T-cell (primary cell): Measurements from ENCODE around the gene SNAP23. TPM values are rescaled to one million over a fixed set of nuclear protein-coding genes. Genes with fewer than 3 reads are reported as not detected.

Experiments
- ATAC-seq, 4 experiments: fragments of 200-7000 bp in 3 of 4; fragments of 150-1000 bp in 1 of 4; cut with Tn5 transposase; replicated peaks in 1 of 4; 1 replicate in 3 of 4; 2 replicates in 1 of 4; pipeline ENCODE4 v1.10.0; 2021; ENCODE audit warnings: moderate library complexity in 3 of 4, mild to moderate bottlenecking in 2 of 4, moderate number of reproducible peaks in 1 of 4
- CTCF ChIA-PET, 2 donors: fragments of 300-600 bp; sonication (Branson Sonifier 250); formaldehyde crosslinking; loops; one replicate each; lab custom pipeline; 2022; ENCODE audit warnings: antibody characterized with exemption in 2 of 2; lab: Charles Lee
- POLR2A ChIA-PET, 2 donors: fragments of 300-600 bp; sonication (Branson Sonifier 250); formaldehyde crosslinking; loops; one replicate each; lab custom pipeline; 2022; ENCODE audit warnings: antibody characterized with exemption in 2 of 2; lab: Charles Lee
- DNase-seq, 35 experiments: peaks; one replicate each; pipeline versions ENCODE4 v3.0.0 to v3.0.0-alpha.2; 2013 to 2023
- H3K27ac ChIP-seq: one replicate; pipeline ENCODE4 v1.5.1; 2013; ENCODE audit warnings: low read length
- H3K27me3 ChIP-seq, 2 experiments: replicated peaks in 1 of 2; 1 replicate in 1 of 2; 2 replicates in 1 of 2; pipeline versions ENCODE4 v1.6.1 to v1.7.0; 2013; ENCODE audit warnings: low read length in 1 of 2, mixed read lengths in 1 of 2; ENCODE audit not compliant: control insufficient read depth in 2 of 2, insufficient read depth in 2 of 2; ENCODE audit errors: extremely low read depth in 1 of 2
- H3K36me3 ChIP-seq, 2 donors: 1 replicate in 1 of 2; 2 replicates in 1 of 2; pipeline versions ENCODE4 v1.6.1 to v1.7.0; 2013; ENCODE audit warnings: low read length in 1 of 2; ENCODE audit not compliant: control insufficient read depth in 2 of 2, insufficient read depth in 1 of 2; ENCODE audit errors: extremely low read depth in 1 of 2
- H3K4me1 ChIP-seq, 2 experiments: 1 replicate in 1 of 2; 2 replicates in 1 of 2; pipeline versions ENCODE4 v1.6.1 to v1.7.0; 2013; ENCODE audit warnings: low read length in 2 of 2, mixed read lengths in 1 of 2; ENCODE audit not compliant: insufficient read depth in 2 of 2, control insufficient read depth in 1 of 2; ENCODE audit errors: extremely low read depth in 1 of 2
- H3K4me3 ChIP-seq, 2 donors: 1 replicate in 1 of 2; 2 replicates in 1 of 2; pipeline versions ENCODE4 v1.5.1 to v1.7.0; 2013; ENCODE audit warnings: mild to moderate bottlenecking in 2 of 2, low read length in 1 of 2, moderate library complexity in 1 of 2; ENCODE audit not compliant: control insufficient read depth in 1 of 2; ENCODE audit errors: extremely low read depth in 1 of 2
- H3K9me3 ChIP-seq: 2 replicates; pipeline ENCODE4 v1.7.0; 2013
- H3K27ac Mint-ChIP-seq, 2 donors: one replicate each; pipeline ENCODE4 v1.8.0; 2020 to 2021; ENCODE audit warnings: mild to moderate bottlenecking in 2 of 2, mixed read lengths in 2 of 2
- H3K27me3 Mint-ChIP-seq, 2 donors: one replicate each; pipeline ENCODE4 v1.8.0; 2021 to 2022; ENCODE audit warnings: mixed read lengths in 2 of 2
- H3K36me3 Mint-ChIP-seq: one replicate; pipeline ENCODE4 v1.8.0; 2021; ENCODE audit warnings: mixed read lengths
- H3K4me1 Mint-ChIP-seq, 3 donors: one replicate each; pipeline ENCODE4 v1.8.0; 2020 to 2022; ENCODE audit warnings: mixed read lengths in 3 of 3, mild to moderate bottlenecking in 1 of 3
- H3K4me3 Mint-ChIP-seq, 3 donors: one replicate each; pipeline ENCODE4 v1.8.0; 2020 to 2022; ENCODE audit warnings: mild to moderate bottlenecking in 3 of 3, mixed read lengths in 3 of 3, moderate library complexity in 3 of 3
- H3K9me3 Mint-ChIP-seq, 3 donors: one replicate each; pipeline ENCODE4 v1.8.0; 2020 to 2022; ENCODE audit warnings: mixed read lengths in 3 of 3
- WGBS: methylation state at CpG from one replicate; pipeline ENCODE4 v1.1.5; 2013; ENCODE audit warnings: missing lambda C conversion rate; ENCODE audit not compliant: insufficient coverage; 5-methylcytosine and 5-hydroxymethylcytosine counted together
- total RNA-seq, 35 experiments: library from RNA in 6 of 35; stranded (reverse) in 6 of 35; fragments of 120-200 nt in 1 of 35; gene quantifications; one replicate each; pipeline versions ENCODE4 v1.2.1 to v1.2.4 and lab custom pipeline; 2013 to 2026

Gene SNAP23
- total RNA-seq, 5 donors from 2014 or later (not counting 1 experiment from before 2014, with no cell fraction given) = 51.8 to 60.7 (median 59.3) TPM

- H3K36me3 ChIP-seq = peaks cover 0 to 6% of the 10 kb centered on the region in 2 donors
- H3K9me3 Mint-ChIP-seq = no peaks in the 10 kb centered on the region
- peaks cover 20% of the 10 kb centered on the region for H3K36me3 Mint-ChIP-seq
- no peaks in the 10 kb centered on the region for H3K27me3 Mint-ChIP-seq
- no peak overlapping the region for H3K4me3 ChIP-seq
- H3K9me3 ChIP-seq = no peaks in the 10 kb centered on the region
- H3K27ac Mint-ChIP-seq = no peak overlapping the region
- peaks cover 6 to 22% (median 18%) of the 10 kb centered on the region in 3 donors for H3K4me1 Mint-ChIP-seq
- no peaks in the 10 kb centered on the region for H3K27me3 ChIP-seq
- ChIA-PET POLR2A (interaction anchor here in 1 of 2 donors (0.7 kb wide), 1 partner anchor 89 kb away, joined by 8 read pairs; no protein-coding TSS in a partner anchor), CTCF (no interaction called here)
- no peak overlapping the region for H3K4me3 Mint-ChIP-seq
- no peak overlapping the region for H3K27ac ChIP-seq
- ATAC-seq (no peak), DNase-seq (no peak)
- H3K4me1 ChIP-seq = no peaks in the 10 kb centered on the region
These were observed 38.9 kb upstream of the SNAP23 start for GRCh38 chr15:42456531-42456930.

GRCh38 chr15:42456971-42457370 lies 38.5 kb upstream of the SNAP23 start:
- ChIA-PET CTCF (no interaction called here), POLR2A (interaction anchor here in 1 of 2 donors (0.7 kb wide), 1 partner anchor 89 kb away, joined by 8 read pairs; no protein-coding TSS in a partner anchor)
- peaks cover 0 to 3% of the 10 kb centered on the region in 2 donors for H3K36me3 ChIP-seq
- no peaks in the 10 kb centered on the region for H3K9me3 Mint-ChIP-seq
- H3K27me3 ChIP-seq = no peaks in the 10 kb centered on the region
- H3K27ac Mint-ChIP-seq = no peak overlapping the region
- DNase-seq = no peak
- no CpG with 5 or more reads among the region's 3 CpGs for WGBS
- no peak overlapping the region for H3K4me3 ChIP-seq
- peaks cover 17% of the 10 kb centered on the region for H3K36me3 Mint-ChIP-seq
- H3K4me1 Mint-ChIP-seq = peaks cover 11 to 25% (median 18%) of the 10 kb centered on the region in 3 donors
- ATAC-seq = no peak
- no peaks in the 10 kb centered on the region for H3K9me3 ChIP-seq
- no peak overlapping the region for H3K27ac ChIP-seq
- no peaks in the 10 kb centered on the region for H3K4me1 ChIP-seq
- H3K27me3 Mint-ChIP-seq = no peaks in the 10 kb centered on the region
- no peak overlapping the region for H3K4me3 Mint-ChIP-seq

GRCh38 chr15:42457445-42458442 lies 37.7 kb upstream of the SNAP23 start:
- Mint-ChIP-seq H3K9me3 (no peaks in the 10 kb centered on the region), H3K27ac (no peak overlapping the region), H3K4me1 (peaks cover 12 to 25% (median 18%) of the 10 kb centered on the region in 3 donors), H3K4me3 (no peak overlapping the region), H3K27me3 (no peaks in the 10 kb centered on the region), H3K36me3 (peaks cover 17% of the 10 kb centered on the region)
- H3K9me3 ChIP-seq = no peaks in the 10 kb centered on the region
- H3K36me3 ChIP-seq = peaks cover 0 to 3% of the 10 kb centered on the region in 2 donors
- H3K27ac ChIP-seq = no peak overlapping the region
- DNase-seq (no peak), ATAC-seq (no peak)
- ChIA-PET CTCF (no interaction called here), POLR2A (no interaction called here)
- no peaks in the 10 kb centered on the region for H3K27me3 ChIP-seq
- WGBS = 96% methylated on average over 7 of the region's 8 CpGs
- H3K4me3 ChIP-seq = no peak overlapping the region
- no peaks in the 10 kb centered on the region for H3K4me1 ChIP-seq

GRCh38 chr15:42461261-42461660 lies 34.2 kb upstream of the SNAP23 start:
- ATAC-seq = no peak
- Mint-ChIP-seq H3K36me3 (peaks cover 20% of the 10 kb centered on the region), H3K4me1 (peaks cover 12 to 26% (median 18%) of the 10 kb centered on the region in 3 donors), H3K27me3 (no peaks in the 10 kb centered on the region), H3K27ac (no peak overlapping the region), H3K4me3 (no peak overlapping the region), H3K9me3 (no peaks in the 10 kb centered on the region)
- no peak for DNase-seq
- H3K4me3 ChIP-seq = no peak overlapping the region
- CTCF ChIA-PET = no interaction called here
- POLR2A ChIA-PET = no interaction called here
- no peaks in the 10 kb centered on the region for H3K27me3 ChIP-seq
- H3K4me1 ChIP-seq = no peaks in the 10 kb centered on the region
- WGBS = no CpG with 5 or more reads among the region's 3 CpGs
- H3K27ac ChIP-seq = no peak overlapping the region
- H3K9me3 ChIP-seq = no peaks in the 10 kb centered on the region
- peaks cover 0 to 27% of the 10 kb centered on the region in 2 donors for H3K36me3 ChIP-seq

GRCh38 chr15:42465520-42466259 lies 29.7 kb upstream of the SNAP23 start:
- Mint-ChIP-seq H3K27ac (no peak overlapping the region), H3K9me3 (no peaks in the 10 kb centered on the region), H3K27me3 (no peaks in the 10 kb centered on the region), H3K4me1 (peaks cover 3 to 12% (median 8%) of the 10 kb centered on the region in 3 donors), H3K4me3 (no peak overlapping the region), H3K36me3 (peaks cover 13% of the 10 kb centered on the region)
- Histone ChIP-seq H3K4me1 (no peaks in the 10 kb centered on the region), H3K4me3 (no peak overlapping the region), H3K27me3 (no peaks in the 10 kb centered on the region), H3K27ac (no peak overlapping the region), H3K36me3 (peaks cover 0 to 38% of the 10 kb centered on the region in 2 donors), H3K9me3 (no peaks in the 10 kb centered on the region)
- ATAC-seq (no peak), DNase-seq (no peak)
- WGBS = 100% methylated on average over 1 of the region's 8 CpGs
- ChIA-PET CTCF (interaction anchor here in 1 of 2 donors (1.0 kb wide), 1 partner anchor 53 kb away, joined by 3 read pairs; no protein-coding TSS in a partner anchor), POLR2A (interaction anchor here in 1 of 2 donors (0.6 kb wide), 1 partner anchor 113 kb away, joined by 5 read pairs; no protein-coding TSS in a partner anchor)

- Mint-ChIP-seq H3K9me3 (no peaks in the 10 kb centered on the region), H3K4me3 (no peak overlapping the region), H3K27ac (no peak overlapping the region), H3K36me3 (peaks cover 10% of the 10 kb centered on the region), H3K4me1 (peaks cover 4 to 14% (median 10%) of the 10 kb centered on the region in 3 donors), H3K27me3 (no peaks in the 10 kb centered on the region)
- WGBS = 100% methylated on average over 3 of the region's 3 CpGs
- ChIA-PET CTCF (no interaction called here), POLR2A (no interaction called here)
- H3K36me3 ChIP-seq = peaks cover 3 to 20% of the 10 kb centered on the region in 2 donors
- no peaks in the 10 kb centered on the region for H3K27me3 ChIP-seq
- H3K4me1 ChIP-seq = no peaks in the 10 kb centered on the region
- H3K4me3 ChIP-seq = no peak overlapping the region
- ATAC-seq (no peak), DNase-seq (no peak)
- H3K27ac ChIP-seq = no peak overlapping the region
- no peaks in the 10 kb centered on the region for H3K9me3 ChIP-seq
These were observed 24.4 kb upstream of the SNAP23 start for GRCh38 chr15:42471002-42471401.
